Panc1 (cell line): ENCODE measurements around the gene TMPRSS6. TPM values are rescaled to one million over a fixed set of nuclear protein-coding genes. Genes with fewer than 3 reads are reported as not detected.

Experiments
- ATAC-seq: fragments of 200-7000 bp; cut with Tn5 transposase; 2 replicates; pipeline ENCODE4 v1.9.1; 2020; ENCODE audit warnings: mild to moderate bottlenecking, moderate library complexity
- BruUV-seq: library from RNA; stranded (reverse); fragments of 400-500 nt; replicated peaks from 2 replicates; lab custom pipeline; 2021; lab: Mats Ljungman, UMichigan
- CTCF ChIA-PET: fragments of 300-600 bp; sonication (Branson Sonifier 250); formaldehyde crosslinking; loops from one replicate; lab custom pipeline; 2022; ENCODE audit warnings: antibody characterized with exemption; lab: Charles Lee
- POLR2A ChIA-PET: fragments of 300-600 bp; sonication (Branson Sonifier 250); formaldehyde crosslinking; loops from one replicate; lab custom pipeline; 2022; ENCODE audit warnings: antibody characterized with exemption; lab: Charles Lee
- DNase-seq: peaks from one replicate; pipeline ENCODE4 v3.0.0-alpha.2; 2010; ENCODE audit warnings: low read depth, low spot score
- H3K27ac ChIP-seq: 2 replicates; pipeline ENCODE4 v1.5.1; 2011; ENCODE audit warnings: mild to moderate bottlenecking, low read length, inconsistent platforms
- H3K27me3 ChIP-seq: fragments of 200-500 bp; sonication (Bioruptor generic); 2 replicates; pipeline ENCODE4 v1.6.0; 2014; ENCODE audit warnings: low read length, inconsistent platforms; ENCODE audit not compliant: control insufficient read depth, insufficient read depth
- H3K36me3 ChIP-seq: fragments of 200-500 bp; sonication (Bioruptor generic); 2 replicates; pipeline ENCODE4 v1.5.1; 2014; ENCODE audit warnings: inconsistent platforms, mild to moderate bottlenecking, low read length, moderate library complexity; ENCODE audit not compliant: control insufficient read depth, insufficient read depth
- H3K4me1 ChIP-seq: 2 replicates; pipeline ENCODE4 v1.5.1; 2011; ENCODE audit warnings: inconsistent platforms, mild to moderate bottlenecking, low read length, moderate library complexity; ENCODE audit not compliant: control insufficient read depth, insufficient read depth
- H3K4me3 ChIP-seq, 2 experiments: 2 replicates each; pipeline ENCODE4 v1.5.1; 2011 to 2012; ENCODE audit warnings: low read depth in 2 of 2, low read length in 2 of 2, mild to moderate bottlenecking in 2 of 2, inconsistent platforms in 1 of 2, moderate library complexity in 1 of 2
- H3K9me3 ChIP-seq: fragments of 200-500 bp; sonication (Bioruptor generic); 2 replicates; pipeline ENCODE4 v1.5.1; 2014; ENCODE audit warnings: low read depth, mild to moderate bottlenecking, inconsistent platforms, low read length, moderate library complexity; ENCODE audit not compliant: control insufficient read depth, insufficient read depth
- POLR2AphosphoS5 ChIP-seq: IDR thresholded peaks from 2 replicates; pipeline ENCODE4 v1.6.1; 2012; ENCODE audit warnings: mild to moderate bottlenecking, low read depth, low read length, moderate library complexity
- REST ChIP-seq, 2 experiments: IDR thresholded peaks; 2 replicates each; pipeline ENCODE4 v1.6.1; 2011 to 2012; ENCODE audit warnings: low read depth in 2 of 2, control low read depth in 1 of 2, low read length in 1 of 2, mild to moderate bottlenecking in 1 of 2, moderate library complexity in 1 of 2; ENCODE audit not compliant: insufficient read depth in 1 of 2
- SIN3A ChIP-seq: IDR thresholded peaks from 2 replicates; pipeline ENCODE4 v1.6.1; 2012; ENCODE audit warnings: low read depth, mild to moderate bottlenecking, low read length, moderate library complexity, borderline replicate concordance; ENCODE audit not compliant: insufficient read depth
- TCF7L2 ChIP-seq: IDR thresholded peaks from 2 replicates; pipeline ENCODE4 v1.6.1; 2011; ENCODE audit warnings: mild to moderate bottlenecking, low read depth, low read length, inconsistent platforms
- in situ Hi-C: cut with HindIII; loops from 2 replicates; pipeline ENCODE4 v1.10.0; 2016; ENCODE audit warnings: low sequenced_read_pairs, low pct_unique_long_range_greater_than_20kb
- intact Hi-C: fragments of 100-400 bp; cut with micrococcal nuclease; formaldehyde crosslinking; loops from one replicate; pipeline ENCODE4 v1.10.0; 2022; ENCODE audit not compliant: unreplicated experiment
- total RNA-seq: library from RNA; stranded (reverse); gene quantifications from one replicate; pipeline ENCODE4 v1.2.1, GENCODE V29; 2021; ENCODE audit not compliant: unreplicated experiment
- TF ChIP-seq, protein P1 (sequence below): fragments of 450-650 bp; IDR thresholded peaks from 2 replicates; pipeline ENCODE4 v1.5.1; 2017; ENCODE audit warnings: mild to moderate bottlenecking

The TMPRSS6 gene
- total RNA-seq, 1 experiment from 2014 or later = not detected

GRCh38 chr22:37037669-37038068 lies 71.8 kb downstream of the TMPRSS6 start:
- intact Hi-C loops = no loop called here
- DNase-seq (no peak), ATAC-seq (no peak)
- H3K36me3 ChIP-seq = no peaks in the 10 kb centered on the region
- no peak overlapping the region for H3K27ac ChIP-seq
- CTCF ChIA-PET = no interaction called here
- H3K4me3 ChIP-seq = no peak overlapping the region
- no peak for TF ChIP-seq SIN3A
- TF ChIP-seq TCF7L2 = no peak
- TF ChIP-seq, protein P1, sequence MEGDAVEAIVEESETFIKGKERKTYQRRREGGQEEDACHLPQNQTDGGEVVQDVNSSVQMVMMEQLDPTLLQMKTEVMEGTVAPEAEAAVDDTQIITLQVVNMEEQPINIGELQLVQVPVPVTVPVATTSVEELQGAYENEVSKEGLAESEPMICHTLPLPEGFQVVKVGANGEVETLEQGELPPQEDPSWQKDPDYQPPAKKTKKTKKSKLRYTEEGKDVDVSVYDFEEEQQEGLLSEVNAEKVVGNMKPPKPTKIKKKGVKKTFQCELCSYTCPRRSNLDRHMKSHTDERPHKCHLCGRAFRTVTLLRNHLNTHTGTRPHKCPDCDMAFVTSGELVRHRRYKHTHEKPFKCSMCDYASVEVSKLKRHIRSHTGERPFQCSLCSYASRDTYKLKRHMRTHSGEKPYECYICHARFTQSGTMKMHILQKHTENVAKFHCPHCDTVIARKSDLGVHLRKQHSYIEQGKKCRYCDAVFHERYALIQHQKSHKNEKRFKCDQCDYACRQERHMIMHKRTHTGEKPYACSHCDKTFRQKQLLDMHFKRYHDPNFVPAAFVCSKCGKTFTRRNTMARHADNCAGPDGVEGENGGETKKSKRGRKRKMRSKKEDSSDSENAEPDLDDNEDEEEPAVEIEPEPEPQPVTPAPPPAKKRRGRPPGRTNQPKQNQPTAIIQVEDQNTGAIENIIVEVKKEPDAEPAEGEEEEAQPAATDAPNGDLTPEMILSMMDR = no peak
- TF ChIP-seq REST (IDR thresholded peaks at IDR 0.05; ENCODE audit: insufficient read depth in 1 of 2, low read depth in 2 of 2, low read length in 1 of 2) = no peak
- TF ChIP-seq POLR2AphosphoS5 = no peak
- H3K4me1 ChIP-seq = no peaks in the 10 kb centered on the region
- H3K27me3 ChIP-seq = no peaks in the 10 kb centered on the region
- H3K9me3 ChIP-seq = no peaks in the 10 kb centered on the region
- in situ Hi-C loops = no loop called here
- BruUV-seq = no TSS peak
- POLR2A ChIA-PET = no interaction called here

- Histone ChIP-seq H3K27ac (no peak overlapping the region), H3K4me1 (peaks cover 4% of the 10 kb centered on the region; the same call in 1 of the 2 replicates), H3K36me3 (no peaks in the 10 kb centered on the region), H3K9me3 (no peaks in the 10 kb centered on the region), H3K4me3 (no peak overlapping the region), H3K27me3 (no peaks in the 10 kb centered on the region)
- in situ Hi-C loops (no loop called here), intact Hi-C loops (no loop called here)
- POLR2A ChIA-PET = interaction anchor here (0.6 kb wide), 1 partner anchor 153 kb away, joined by 3 read pairs; no protein-coding TSS in a partner anchor
- DNase-seq = no peak
- CTCF ChIA-PET = interaction anchor here (0.6 kb wide), 1 partner anchor 23 kb away, joined by 3 read pairs; no protein-coding TSS in a partner anchor
- no peak for ATAC-seq
- TF ChIP-seq REST (IDR thresholded peaks at IDR 0.05; ENCODE audit: insufficient read depth in 1 of 2, low read depth in 2 of 2, low read length in 1 of 2) (no peak), SIN3A (no peak), POLR2AphosphoS5 (no peak), TCF7L2 (no peak)
- TF ChIP-seq, protein P1 = no peak
- BruUV-seq = no TSS peak
These were observed 72.7 kb downstream of the TMPRSS6 start for GRCh38 chr22:37036655-37037377.
